GM12891 (cell line): ENCODE measurements around the gene EDEM3.

Source experiments
- PAX5 ChIP-seq: IDR thresholded peaks from 2 replicates; pipeline ENCODE4 v1.6.1; 2011; ENCODE audit warnings: low read length, moderate library complexity, mild to moderate bottlenecking; ENCODE audit not compliant: insufficient read depth, severe bottlenecking
- POLR2A ChIP-seq: IDR thresholded peaks from 2 replicates; pipeline ENCODE4 v1.6.1; 2011; ENCODE audit warnings: low read depth, low read length, control low read depth
- POLR2AphosphoS5 ChIP-seq: IDR thresholded peaks from 2 replicates; pipeline ENCODE4 v1.6.1; 2011; ENCODE audit warnings: low read depth, low read length, control low read depth
- POU2F2 ChIP-seq: IDR thresholded peaks from 2 replicates; pipeline ENCODE4 v1.6.1; 2011; ENCODE audit warnings: low read depth, mild to moderate bottlenecking, control low read depth, low read length, moderate library complexity
- TAF1 ChIP-seq: IDR thresholded peaks from 2 replicates; pipeline ENCODE4 v1.6.1; 2011; ENCODE audit warnings: low read depth, low read length, control low read depth

DNA sequence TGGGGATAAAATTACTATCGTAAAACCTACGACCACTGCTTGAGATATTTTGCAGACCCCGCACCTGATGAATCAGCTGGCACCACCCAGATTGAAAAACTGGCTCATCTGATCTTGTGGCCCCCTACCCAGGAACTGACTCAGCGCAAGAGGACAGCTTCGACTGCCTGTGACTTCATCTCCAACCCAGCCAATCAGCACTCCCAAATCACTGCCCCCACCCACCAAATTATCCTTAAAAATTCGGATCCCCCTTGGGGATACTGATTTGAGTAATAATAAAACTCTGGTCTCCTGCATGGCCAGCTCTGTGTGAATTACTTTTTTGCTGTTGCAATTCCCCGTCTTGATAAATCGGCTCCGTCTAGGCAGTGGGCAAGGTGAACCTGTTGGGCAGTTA, 81.4 kb downstream of the EDEM3 start:
- TF ChIP-seq POLR2A (no peak), POLR2AphosphoS5 (no peak), POU2F2 (no peak), TAF1 (no peak), PAX5 (no peak)
